Endothelial cell (in vitro differentiated cells): ENCODE results near the gene MICB. TPM values are rescaled to one million over a fixed set of nuclear protein-coding genes. Genes with fewer than 3 reads are reported as not detected.
"Not testable (repeated sequence)": the region's sequence is repeated elsewhere in the genome, so short reads cannot be mapped to it uniquely, and the experiment has no call there.

Experiments
- DNase-seq: peaks from one replicate; pipeline ENCODE4 v3.0.0; 2021; ENCODE audit warnings: low spot score
- H3K27ac Mint-ChIP-seq: one replicate; pipeline ENCODE4 v1.8.0; 2021; ENCODE audit warnings: mixed read lengths, inconsistent platforms; ENCODE audit not compliant: unreplicated experiment
- H3K27me3 Mint-ChIP-seq: one replicate; pipeline ENCODE4 v1.8.0; 2021; ENCODE audit warnings: mild to moderate bottlenecking, moderate library complexity, mixed read lengths, inconsistent platforms; ENCODE audit not compliant: unreplicated experiment
- H3K36me3 Mint-ChIP-seq: one replicate; pipeline ENCODE4 v1.8.0; 2021; ENCODE audit warnings: mild to moderate bottlenecking, low read depth, mixed read lengths, inconsistent platforms; ENCODE audit not compliant: unreplicated experiment
- H3K4me1 Mint-ChIP-seq: one replicate; pipeline ENCODE4 v1.8.0; 2021; ENCODE audit warnings: mild to moderate bottlenecking, mixed read lengths, inconsistent platforms; ENCODE audit not compliant: unreplicated experiment
- H3K4me3 Mint-ChIP-seq: one replicate; pipeline ENCODE4 v1.8.0; 2021; ENCODE audit warnings: mild to moderate bottlenecking, mixed read lengths, inconsistent platforms; ENCODE audit not compliant: unreplicated experiment
- H3K9me3 Mint-ChIP-seq: one replicate; pipeline ENCODE4 v1.8.0; 2021; ENCODE audit warnings: mixed read lengths, inconsistent platforms; ENCODE audit not compliant: unreplicated experiment
- total RNA-seq: library from RNA; stranded (reverse); fragmentation: NEBNext Ultra II Directional; extraction: Animal tissue kit (Norgen Biotek cat#: 25700); gene quantifications from one replicate; pipeline ENCODE4 v1.2.1, GENCODE V29; 2021; ENCODE audit not compliant: unreplicated experiment
- TF ChIP-seq, protein P1 (sequence below): fragments of 200-600 bp; sonication (generic); IDR thresholded peaks from one replicate; pipeline ENCODE4 v1.5.0; 2021; ENCODE audit warnings: antibody characterized with exemption; ENCODE audit not compliant: unreplicated experiment

The MICB gene
- total RNA-seq, 1 donor from 2014 or later = 3.6 TPM

DNA sequence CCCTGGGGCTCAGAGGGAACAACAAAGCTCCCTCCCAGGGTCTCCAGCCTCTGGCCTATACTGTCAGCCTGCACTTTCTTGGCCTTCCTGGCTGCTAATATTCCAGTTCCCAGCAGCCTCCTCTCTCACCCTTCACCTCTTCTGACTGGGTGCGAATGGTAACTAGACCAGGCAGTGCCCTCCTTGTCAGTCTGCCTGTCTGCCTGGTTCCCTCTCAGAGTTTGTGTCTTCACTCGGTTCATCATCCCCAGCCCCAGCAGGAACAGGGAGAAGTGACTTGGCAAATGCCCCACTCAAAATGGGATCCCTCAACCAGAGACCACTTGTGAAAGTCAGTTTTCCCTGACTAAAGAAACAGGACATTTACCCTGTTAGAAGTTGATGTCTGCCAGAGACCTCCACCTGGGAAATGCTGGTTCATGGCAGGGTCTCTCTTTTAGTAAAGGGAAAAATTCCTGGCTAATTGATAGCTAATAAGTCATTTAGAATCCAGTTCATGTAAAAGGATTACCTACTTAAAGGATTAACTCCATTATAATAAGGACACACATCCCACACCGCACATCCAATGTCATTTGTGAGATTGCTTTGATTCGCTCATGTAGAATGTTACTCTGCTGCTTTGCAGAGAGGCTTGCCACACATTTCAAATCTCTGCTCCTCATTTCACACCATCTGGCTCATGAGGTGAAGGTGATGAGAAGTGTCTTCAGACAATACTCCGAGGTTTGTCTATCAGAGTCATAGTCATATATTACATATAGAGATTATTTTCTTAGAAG, 18.6 kb upstream of the MICB start:
- Mint-ChIP-seq H3K4me3 (no peak overlapping the region), H3K36me3 (no peaks in the 10 kb centered on the region), H3K27ac (no peak overlapping the region), H3K9me3 (no peaks in the 10 kb centered on the region), H3K27me3 (peaks cover 2% of the 10 kb centered on the region), H3K4me1 (no peaks in the 10 kb centered on the region)
- TF ChIP-seq, protein P1, sequence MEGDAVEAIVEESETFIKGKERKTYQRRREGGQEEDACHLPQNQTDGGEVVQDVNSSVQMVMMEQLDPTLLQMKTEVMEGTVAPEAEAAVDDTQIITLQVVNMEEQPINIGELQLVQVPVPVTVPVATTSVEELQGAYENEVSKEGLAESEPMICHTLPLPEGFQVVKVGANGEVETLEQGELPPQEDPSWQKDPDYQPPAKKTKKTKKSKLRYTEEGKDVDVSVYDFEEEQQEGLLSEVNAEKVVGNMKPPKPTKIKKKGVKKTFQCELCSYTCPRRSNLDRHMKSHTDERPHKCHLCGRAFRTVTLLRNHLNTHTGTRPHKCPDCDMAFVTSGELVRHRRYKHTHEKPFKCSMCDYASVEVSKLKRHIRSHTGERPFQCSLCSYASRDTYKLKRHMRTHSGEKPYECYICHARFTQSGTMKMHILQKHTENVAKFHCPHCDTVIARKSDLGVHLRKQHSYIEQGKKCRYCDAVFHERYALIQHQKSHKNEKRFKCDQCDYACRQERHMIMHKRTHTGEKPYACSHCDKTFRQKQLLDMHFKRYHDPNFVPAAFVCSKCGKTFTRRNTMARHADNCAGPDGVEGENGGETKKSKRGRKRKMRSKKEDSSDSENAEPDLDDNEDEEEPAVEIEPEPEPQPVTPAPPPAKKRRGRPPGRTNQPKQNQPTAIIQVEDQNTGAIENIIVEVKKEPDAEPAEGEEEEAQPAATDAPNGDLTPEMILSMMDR = no peak
- DNase-seq = no peak

DNA sequence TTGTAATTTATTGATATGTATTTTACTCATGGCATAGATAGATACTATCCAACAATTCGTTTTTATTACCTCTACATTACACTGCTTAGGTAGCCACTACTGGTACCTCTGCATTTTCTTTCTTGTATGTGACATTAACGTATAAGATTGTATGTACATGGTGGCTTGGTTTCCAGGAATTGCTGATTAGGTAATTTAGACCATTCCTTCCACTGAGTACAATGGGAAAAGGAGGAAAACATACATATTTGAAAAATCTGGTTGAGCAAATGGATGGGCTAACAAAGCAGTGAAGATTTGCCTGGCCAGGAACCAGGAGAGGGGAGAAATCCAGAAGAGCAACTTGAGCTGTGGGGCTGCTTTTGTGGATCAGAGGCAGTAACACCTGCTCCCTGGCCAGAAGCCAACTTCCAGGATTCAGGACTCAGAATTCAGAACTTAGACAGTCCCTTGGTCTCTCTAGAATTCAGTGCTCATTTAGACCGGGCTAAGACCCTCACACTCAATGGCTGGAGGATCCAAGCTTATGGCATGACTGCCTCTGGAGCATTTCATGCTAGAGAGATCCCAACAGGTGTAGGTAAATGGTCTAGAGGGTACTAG, 17.9 kb upstream of the MICB start:
- H3K4me1 Mint-ChIP-seq = no peaks in the 10 kb centered on the region
- no peak overlapping the region for H3K27ac Mint-ChIP-seq
- H3K27me3 Mint-ChIP-seq = peaks cover 2% of the 10 kb centered on the region
- no peak overlapping the region for H3K4me3 Mint-ChIP-seq
- no peaks in the 10 kb centered on the region for H3K9me3 Mint-ChIP-seq
- no peaks in the 10 kb centered on the region for H3K36me3 Mint-ChIP-seq
- TF ChIP-seq, protein P1 = no peak
- no peak for DNase-seq

DNA sequence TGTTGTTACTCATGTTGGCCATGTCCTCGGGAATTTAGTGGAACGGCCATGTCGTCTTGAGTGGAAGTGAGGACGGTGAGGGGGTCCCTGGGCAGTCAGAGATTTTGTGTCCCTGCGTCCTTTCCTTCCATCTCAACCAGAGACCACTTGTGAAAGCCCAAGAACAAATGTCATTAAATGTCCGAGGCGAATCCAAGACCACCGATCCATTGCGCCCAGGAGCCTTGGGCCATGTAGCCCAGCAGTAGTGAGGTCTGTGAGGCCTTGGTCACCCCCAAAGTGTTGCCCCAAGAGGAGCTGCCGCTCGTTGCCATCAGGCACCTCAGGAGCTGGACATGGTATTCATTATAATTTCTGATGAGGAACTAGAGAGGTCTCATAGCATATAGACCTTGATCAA, 17.4 kb upstream of the MICB start:
- H3K36me3 Mint-ChIP-seq = no peaks in the 10 kb centered on the region
- TF ChIP-seq, protein P1 = no peak
- no peak overlapping the region for H3K27ac Mint-ChIP-seq
- no peaks in the 10 kb centered on the region for H3K27me3 Mint-ChIP-seq
- DNase-seq = no peak
- no peaks in the 10 kb centered on the region for H3K4me1 Mint-ChIP-seq
- H3K4me3 Mint-ChIP-seq = no peak overlapping the region
- H3K9me3 Mint-ChIP-seq = no peaks in the 10 kb centered on the region

DNA sequence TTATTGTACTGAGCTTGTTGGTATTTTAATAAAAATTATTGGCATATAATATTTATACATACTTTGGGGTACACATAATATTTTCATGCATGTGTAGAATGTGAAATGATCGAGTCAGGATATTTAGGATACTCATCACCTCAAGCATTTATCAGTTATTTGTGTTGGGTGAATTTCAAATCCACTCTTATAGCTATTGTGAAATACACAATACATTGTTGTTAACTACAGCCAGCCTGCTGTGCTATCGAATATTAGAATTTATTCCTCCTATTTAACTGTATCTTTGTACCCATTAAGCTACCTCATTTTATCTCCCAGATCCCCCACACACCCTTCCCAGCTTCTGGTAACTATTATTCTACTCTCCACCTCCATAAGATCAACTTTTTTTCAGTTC, 14.6 kb upstream of the MICB start:
- H3K4me1 Mint-ChIP-seq = no peaks in the 10 kb centered on the region
- H3K27me3 Mint-ChIP-seq = peaks cover 3% of the 10 kb centered on the region
- H3K4me3 Mint-ChIP-seq = no peak overlapping the region
- no peak overlapping the region for H3K27ac Mint-ChIP-seq
- TF ChIP-seq, protein P1 = no peak
- H3K36me3 Mint-ChIP-seq = no peaks in the 10 kb centered on the region
- no peaks in the 10 kb centered on the region for H3K9me3 Mint-ChIP-seq
- DNase-seq = no peak

DNA sequence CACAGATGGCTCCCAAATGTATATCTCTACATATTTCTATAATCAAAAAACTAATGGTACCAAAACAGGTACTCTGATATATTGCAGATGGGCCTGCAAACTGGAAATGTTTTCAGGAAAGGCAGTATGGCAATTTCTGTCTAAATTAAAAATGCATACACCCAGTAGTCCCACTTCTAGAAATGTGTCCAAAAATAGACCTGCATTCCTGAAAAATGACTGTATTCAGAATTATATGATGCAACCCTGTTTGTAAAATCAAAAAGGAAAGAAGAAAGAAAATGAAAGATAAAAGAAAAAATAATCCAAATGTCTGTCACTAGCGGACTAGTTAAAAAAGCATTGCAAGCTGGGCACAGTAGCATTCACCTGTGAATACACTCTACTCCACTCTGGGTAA, 12.9 kb upstream of the MICB start:
- no peak for DNase-seq
- Mint-ChIP-seq H3K27me3 (peaks cover 3% of the 10 kb centered on the region), H3K36me3 (no peaks in the 10 kb centered on the region)

DNA sequence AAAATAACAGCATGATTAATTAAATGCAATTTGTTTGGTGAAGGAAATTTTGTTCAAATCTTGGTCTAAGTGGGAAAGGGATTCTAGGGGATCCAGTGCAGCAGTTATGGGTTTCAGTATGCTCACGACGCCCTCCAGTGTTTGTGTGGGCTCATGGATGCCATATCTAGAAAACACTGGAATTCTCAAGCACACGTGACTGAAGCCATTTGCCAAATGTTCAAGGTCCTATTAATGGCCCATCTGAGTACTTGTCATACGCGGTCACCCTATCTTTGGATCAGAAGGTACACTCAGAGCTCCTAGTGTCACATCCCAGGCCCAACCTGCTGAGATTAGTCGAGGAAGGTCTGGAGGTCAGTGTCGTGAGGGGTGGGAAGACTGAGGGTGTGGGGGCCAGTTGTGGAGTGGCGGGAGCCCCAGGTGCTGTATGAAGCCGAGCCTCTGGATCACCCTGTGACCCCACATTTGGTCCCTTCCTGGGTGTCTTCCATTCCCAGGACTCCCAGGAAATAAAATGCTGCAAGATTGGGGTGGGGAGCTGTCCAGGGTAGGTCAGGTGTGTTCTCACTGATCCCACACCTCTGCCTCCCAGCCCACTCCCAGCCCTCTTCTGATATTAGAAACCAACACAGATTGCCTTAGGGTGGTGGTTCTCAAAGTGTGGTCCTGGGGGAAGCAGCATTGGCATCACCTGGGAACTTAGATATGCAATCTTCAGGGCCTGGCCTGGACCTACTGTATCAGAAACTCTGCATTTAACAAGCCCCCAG, 11.7 kb upstream of the MICB start:
- H3K9me3 Mint-ChIP-seq, DNase-seq, H3K4me3 Mint-ChIP-seq, H3K36me3 Mint-ChIP-seq, H3K27ac Mint-ChIP-seq, H3K27me3 Mint-ChIP-seq: not testable (repeated sequence)
- H3K4me1 Mint-ChIP-seq = peaks cover 15% of the 10 kb centered on the region

More for the DNA sequence above, 12.9 kb upstream of the MICB start:
- Mint-ChIP-seq H3K4me3 (no peak overlapping the region), H3K4me1 (peaks cover 9% of the 10 kb centered on the region), H3K9me3 (no peaks in the 10 kb centered on the region), H3K27ac (no peak overlapping the region)
- TF ChIP-seq, protein P1 = no peak

DNA sequence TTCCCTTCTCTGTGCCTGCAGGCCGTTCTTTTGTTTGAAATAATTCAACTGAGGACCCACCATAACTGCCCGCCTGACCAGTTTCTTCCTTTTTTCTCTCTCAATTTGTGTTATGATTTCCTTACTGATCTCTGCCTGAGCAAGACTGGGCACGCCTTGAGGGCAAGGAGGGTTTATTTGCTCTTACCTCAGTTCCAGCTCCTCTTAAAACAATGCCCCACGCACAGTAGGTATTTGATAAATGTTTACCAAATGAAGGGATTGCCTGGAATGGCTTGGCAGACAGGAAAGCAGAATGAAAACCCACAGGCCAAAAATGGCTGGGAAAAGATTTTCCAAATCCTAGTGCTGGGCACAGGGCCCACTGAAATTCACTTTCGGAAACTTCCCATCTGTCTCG, 10.3 kb upstream of the MICB start:
- H3K27me3 Mint-ChIP-seq, H3K9me3 Mint-ChIP-seq, H3K4me3 Mint-ChIP-seq, H3K36me3 Mint-ChIP-seq, DNase-seq, H3K27ac Mint-ChIP-seq: not testable (repeated sequence)
- peaks cover 15% of the 10 kb centered on the region for H3K4me1 Mint-ChIP-seq
